Activated naive CD4-positive, alpha-beta T cell treated with anti-CD3 and anti-CD28 coated beads, Interleukin-2, amount 50 U/mL, for 72 hours (primary cell): ENCODE results near the gene RBM44. TPM values are rescaled to one million over a fixed set of nuclear protein-coding genes. Genes with fewer than 3 reads are reported as not detected.
A peak's percentile ranks its signal among the peaks of the same experiment; 100 is the strongest.
"Not testable (repeated sequence)": the region's sequence is repeated elsewhere in the genome, so short reads cannot be mapped to it uniquely, and the experiment has no call there.

Experiments used
- ATAC-seq, 2 donors: fragments of 150-1000 bp; cut with Tn5 transposase; 2 replicates each; pipeline ENCODE4 v1.10.0; 2021; ENCODE audit warnings: mild to moderate bottlenecking in 2 of 2, moderate library complexity in 2 of 2
- DNase-seq, 2 donors: peaks; one replicate each; pipeline ENCODE4 v3.0.0; 2021 to 2022; ENCODE audit warnings: low spot score in 2 of 2
- H3K27ac Mint-ChIP-seq, 2 donors: one replicate each; pipeline ENCODE4 v1.8.0; 2022; ENCODE audit warnings: mild to moderate bottlenecking in 2 of 2, mixed read lengths in 2 of 2
- H3K36me3 Mint-ChIP-seq, 2 donors: one replicate each; pipeline ENCODE4 v1.8.0; 2022; ENCODE audit warnings: mixed read lengths in 2 of 2
- H3K9me3 Mint-ChIP-seq, 2 donors: one replicate each; pipeline ENCODE4 v1.8.0; 2022; ENCODE audit warnings: mixed read lengths in 2 of 2
- total RNA-seq, 2 donors: library from RNA; stranded (reverse); gene quantifications; one replicate each; pipeline ENCODE4 v1.2.3, GENCODE V29; 2022

Gene RBM44
- total RNA-seq, 2 donors from 2014 or later = 1.0 to 2.4 TPM

- no peak for DNase-seq
- peaks cover 0 to 5% of the 10 kb centered on the region in 2 donors for H3K9me3 Mint-ChIP-seq
- no peaks in the 10 kb centered on the region for H3K36me3 Mint-ChIP-seq
- ATAC-seq = no peak
- H3K27ac Mint-ChIP-seq = no peak overlapping the region
Measured at GRCh38 chr2:237819231-237819630, 20.7 kb downstream of the RBM44 start.

- Mint-ChIP-seq H3K36me3 (no peaks in the 10 kb centered on the region), H3K27ac (no peak overlapping the region), H3K9me3 (peaks cover 0 to 5% of the 10 kb centered on the region in 2 donors)
- no peak for ATAC-seq
- no peak for DNase-seq
Measured at GRCh38 chr2:237820421-237820820, 21.8 kb downstream of the RBM44 start.

- no peak for DNase-seq
- H3K9me3 Mint-ChIP-seq = no peaks in the 10 kb centered on the region
- H3K27ac Mint-ChIP-seq = no peak overlapping the region
- no peaks in the 10 kb centered on the region for H3K36me3 Mint-ChIP-seq
- ATAC-seq = no peak
Measured at GRCh38 chr2:237823544-237823943, 25.0 kb downstream of the RBM44 start.

- Mint-ChIP-seq H3K36me3 (no peaks in the 10 kb centered on the region), H3K9me3 (no peaks in the 10 kb centered on the region), H3K27ac (no peak overlapping the region)
- DNase-seq (no peak), ATAC-seq (peak in 1 of 2 donors; percentile 49)
Measured at GRCh38 chr2:237824085-237824484, 25.5 kb downstream of the RBM44 start.

GRCh38 chr2:237827421-237827987, 28.9 kb downstream of the RBM44 start:
- Mint-ChIP-seq H3K9me3 (no peaks in the 10 kb centered on the region), H3K27ac (no peak overlapping the region), H3K36me3 (no peaks in the 10 kb centered on the region)
- DNase-seq (no peak), ATAC-seq (no peak)

GRCh38 chr2:237830522-237830921, 31.9 kb downstream of the RBM44 start:
- no peaks in the 10 kb centered on the region for H3K9me3 Mint-ChIP-seq
- H3K36me3 Mint-ChIP-seq = no peaks in the 10 kb centered on the region
- H3K27ac Mint-ChIP-seq = no peak overlapping the region
- ATAC-seq (no peak), DNase-seq (no peak)

- Mint-ChIP-seq H3K27ac (no peak overlapping the region), H3K9me3 (no peaks in the 10 kb centered on the region), H3K36me3 (no peaks in the 10 kb centered on the region)
- ATAC-seq (no peak), DNase-seq (no peak)
Measured at GRCh38 chr2:237833546-237833945, 35.0 kb downstream of the RBM44 start.

GRCh38 chr2:237835372-237835771, 36.8 kb downstream of the RBM44 start:
- H3K9me3 Mint-ChIP-seq = no peaks in the 10 kb centered on the region
- H3K27ac Mint-ChIP-seq = no peak overlapping the region
- no peaks in the 10 kb centered on the region for H3K36me3 Mint-ChIP-seq
- no peak for ATAC-seq
- DNase-seq = no peak

GRCh38 chr2:237841051-237841450, 42.5 kb downstream of the RBM44 start:
- DNase-seq (no peak), ATAC-seq (no peak)
- no peak overlapping the region for H3K27ac Mint-ChIP-seq
- no peaks in the 10 kb centered on the region for H3K9me3 Mint-ChIP-seq
- no peaks in the 10 kb centered on the region for H3K36me3 Mint-ChIP-seq

GRCh38 chr2:237848940-237849339, 50.4 kb downstream of the RBM44 start:
- not testable (repeated sequence) for ATAC-seq

GRCh38 chr2:237854295-237854694, 55.7 kb downstream of the RBM44 start:
- H3K27ac Mint-ChIP-seq = no peak overlapping the region
- ATAC-seq = no peak
- no peaks in the 10 kb centered on the region for H3K9me3 Mint-ChIP-seq
- no peak for DNase-seq
- H3K36me3 Mint-ChIP-seq = peaks cover 0 to 4% of the 10 kb centered on the region in 2 donors

More at GRCh38 chr2:237848940-237849339, 50.4 kb downstream of the RBM44 start:
- H3K36me3 Mint-ChIP-seq, H3K9me3 Mint-ChIP-seq, DNase-seq, H3K27ac Mint-ChIP-seq: not testable (repeated sequence)

- peaks cover 0 to 4% of the 10 kb centered on the region in 2 donors for H3K36me3 Mint-ChIP-seq
- no peak for DNase-seq
- no peaks in the 10 kb centered on the region for H3K9me3 Mint-ChIP-seq
- no peak overlapping the region for H3K27ac Mint-ChIP-seq
- ATAC-seq = no peak
Measured at GRCh38 chr2:237857791-237858190, 59.2 kb downstream of the RBM44 start.

- DNase-seq (peak in 1 of 2 donors; percentile 34), ATAC-seq (peak; percentile 72 to 83)
- no peaks in the 10 kb centered on the region for H3K9me3 Mint-ChIP-seq
- H3K36me3 Mint-ChIP-seq = peaks cover 0 to 4% of the 10 kb centered on the region in 2 donors
- no peak overlapping the region for H3K27ac Mint-ChIP-seq
Measured at GRCh38 chr2:237858294-237859081, 59.9 kb downstream of the RBM44 start.

- no peak for ATAC-seq
- no peak overlapping the region for H3K27ac Mint-ChIP-seq
- peaks cover 0 to 4% of the 10 kb centered on the region in 2 donors for H3K36me3 Mint-ChIP-seq
- no peak for DNase-seq
- no peaks in the 10 kb centered on the region for H3K9me3 Mint-ChIP-seq
Measured at GRCh38 chr2:237859082-237859433, 60.5 kb downstream of the RBM44 start.

- peak; percentile 64 to 70 for ATAC-seq
- Mint-ChIP-seq H3K9me3 (no peaks in the 10 kb centered on the region), H3K27ac (no peak within 1 kb of the TSS), H3K36me3 (peaks cover 0 to 4% of the 10 kb centered on the region in 2 donors)
- DNase-seq = peak in 1 of 2 donors; percentile 31
Measured at GRCh38 chr2:237859533-237860272, 61.1 kb downstream of the RBM44 start, which contains the start of gene RAMP1. TSS of gene RAMP1 (plus strand) at chr2:237859623. CDS start at chr2:237859676, 53 bp downstream.

- no peaks in the 10 kb centered on the region for H3K9me3 Mint-ChIP-seq
- peaks cover 0 to 4% of the 10 kb centered on the region in 2 donors for H3K36me3 Mint-ChIP-seq
- ATAC-seq = no peak
- no peak overlapping the region for H3K27ac Mint-ChIP-seq
- DNase-seq = no peak
Measured at GRCh38 chr2:237860273-237860935, 61.8 kb downstream of the RBM44 start.
